ENCODE measurements around the gene MLPH.
A peak's percentile ranks its signal among the peaks of the same experiment; 100 is the strongest.

MLPH gene

GRCh38 chr2:237570776-237571335 lies 83.8 kb downstream of the MLPH start:
- H3K27me3 ChIP-seq (ENCODE audit: control insufficient read depth in 3 of 3, insufficient read depth in 3 of 3, low read depth in 1 of 3, low read length in 3 of 3), result peaks cover 0 to 9% (median 0%) of the 10 kb centered on the region in 3 experiments
- H2AK5ac ChIP-seq (ENCODE audit: low read depth, low read length), result no peak overlapping the region
- no peaks in the 10 kb centered on the region for H3K4me1 ChIP-seq (ENCODE audit: control insufficient read depth in 2 of 2, insufficient read depth in 1 of 2, low read depth in 1 of 2, low read length in 2 of 2)
- H2BK15ac ChIP-seq (ENCODE audit: low read length), result no peak overlapping the region
- no peak overlapping the region for H2BK5ac ChIP-seq (ENCODE audit: low read length)
- no peak overlapping the region for H3K23ac ChIP-seq (ENCODE audit: low read depth, low read length, poor library complexity)
- no peak overlapping the region for H3K4me2 ChIP-seq (ENCODE audit: insufficient read depth, low read length, poor library complexity, severe bottlenecking)
- no peak overlapping the region for H2AFZ ChIP-seq (ENCODE audit: low read length)
- H3K27ac ChIP-seq (replicated peaks; ENCODE audit: low read length), result no peak overlapping the region
- no peak overlapping the region for H3K9ac ChIP-seq (ENCODE audit: low read depth, low read length, poor library complexity)
- no peak overlapping the region for H2BK12ac ChIP-seq (ENCODE audit: low read length)
- H3K9me3 ChIP-seq (replicated peaks in 1 of 2; ENCODE audit: control insufficient read depth in 2 of 2, insufficient read depth in 1 of 2, low read depth in 1 of 2, low read length in 2 of 2), result peaks cover 0 to 3% of the 10 kb centered on the region in 2 donors
- no peak overlapping the region for H3K4me3 ChIP-seq (ENCODE audit: low read length in 2 of 2)
- no peaks in the 10 kb centered on the region for H3K36me3 ChIP-seq (replicated peaks in 1 of 2; ENCODE audit: control insufficient read depth in 2 of 2, insufficient read depth in 2 of 2, low read length in 2 of 2)
- no peak overlapping the region for H4K91ac ChIP-seq (ENCODE audit: low read depth, low read length, poor library complexity)
- no peak overlapping the region for H2BK120ac ChIP-seq (ENCODE audit: low read depth, low read length)
- no peak overlapping the region for H3K4ac ChIP-seq (ENCODE audit: low read length)
- H3K14ac ChIP-seq (ENCODE audit: low read length), result no peak overlapping the region
- H4K8ac ChIP-seq (ENCODE audit: low read depth, low read length), result no peak overlapping the region
- WGBS, 2 donors (ENCODE audit: extremely low coverage in 2 of 2, insufficient read length in 2 of 2, insufficient replicate concordance in 1 of 2), result no CpG with 5 or more reads among the region's 9 CpGs
- no peak overlapping the region for H3K18ac ChIP-seq (ENCODE audit: low read length)
- peaks cover 2% of the 10 kb centered on the region for H3K79me1 ChIP-seq (ENCODE audit: low read depth, low read length)
- no peak for DNase-seq (ENCODE audit: low spot score)

- no peaks in the 10 kb centered on the region for H3K4me1 ChIP-seq (ENCODE audit: control insufficient read depth in 2 of 2, insufficient read depth in 1 of 2, low read depth in 1 of 2, low read length in 2 of 2)
- H2BK15ac ChIP-seq (ENCODE audit: low read length), result no peak overlapping the region
- H3K4ac ChIP-seq (ENCODE audit: low read length), result no peak overlapping the region
- no peak overlapping the region for H3K27ac ChIP-seq (replicated peaks; ENCODE audit: low read length)
- peak overlapping the region; percentile 76 for H2AK5ac ChIP-seq (ENCODE audit: low read depth, low read length)
- WGBS, 2 donors (ENCODE audit: extremely low coverage in 2 of 2, insufficient read length in 2 of 2, insufficient replicate concordance in 1 of 2), result no CpG with 5 or more reads among the region's 7 CpGs
- peaks cover 0 to 11% (median 0%) of the 10 kb centered on the region in 3 experiments for H3K27me3 ChIP-seq (ENCODE audit: control insufficient read depth in 3 of 3, insufficient read depth in 3 of 3, low read depth in 1 of 3, low read length in 3 of 3)
- H2BK12ac ChIP-seq (ENCODE audit: low read length), result no peak overlapping the region
- peak overlapping the region; percentile 67 for H3K18ac ChIP-seq (ENCODE audit: low read length)
- H3K4me3 ChIP-seq (ENCODE audit: low read length in 2 of 2), result no peak overlapping the region
- no peak overlapping the region for H2BK5ac ChIP-seq (ENCODE audit: low read length)
- H3K79me1 ChIP-seq (ENCODE audit: low read depth, low read length), result peaks cover 2% of the 10 kb centered on the region
- no peaks in the 10 kb centered on the region for H3K36me3 ChIP-seq (replicated peaks in 1 of 2; ENCODE audit: control insufficient read depth in 2 of 2, insufficient read depth in 2 of 2, low read length in 2 of 2)
- H3K9ac ChIP-seq (ENCODE audit: low read depth, low read length, poor library complexity), result no peak overlapping the region
- H2AFZ ChIP-seq (ENCODE audit: low read length), result peak overlapping the region; percentile 68
- H3K9me3 ChIP-seq (replicated peaks in 1 of 2; ENCODE audit: control insufficient read depth in 2 of 2, insufficient read depth in 1 of 2, low read depth in 1 of 2, low read length in 2 of 2), result no peaks in the 10 kb centered on the region
- H4K91ac ChIP-seq (ENCODE audit: low read depth, low read length, poor library complexity), result no peak overlapping the region
- H3K4me2 ChIP-seq (ENCODE audit: insufficient read depth, low read length, poor library complexity, severe bottlenecking), result no peak overlapping the region
- H3K14ac ChIP-seq (ENCODE audit: low read length), result no peak overlapping the region
- no peak overlapping the region for H2BK120ac ChIP-seq (ENCODE audit: low read depth, low read length)
- H4K8ac ChIP-seq (ENCODE audit: low read depth, low read length), result no peak overlapping the region
- no peak for DNase-seq (ENCODE audit: low spot score)
- no peak overlapping the region for H3K23ac ChIP-seq (ENCODE audit: low read depth, low read length, poor library complexity)
Measured at GRCh38 chr2:237571551-237571950, 84.5 kb downstream of the MLPH start.

- DNase-seq (ENCODE audit: low spot score), result peak; percentile 85
- no peak overlapping the region for H3K23ac ChIP-seq (ENCODE audit: low read depth, low read length, poor library complexity)
- H3K4me3 ChIP-seq (ENCODE audit: low read length in 2 of 2), result no peak overlapping the region
- no peak overlapping the region for H2BK12ac ChIP-seq (ENCODE audit: low read length)
- H3K4me1 ChIP-seq (ENCODE audit: control insufficient read depth in 2 of 2, insufficient read depth in 1 of 2, low read depth in 1 of 2, low read length in 2 of 2), result no peaks in the 10 kb centered on the region
- no peak overlapping the region for H4K91ac ChIP-seq (ENCODE audit: low read depth, low read length, poor library complexity)
- no peak overlapping the region for H3K4me2 ChIP-seq (ENCODE audit: insufficient read depth, low read length, poor library complexity, severe bottlenecking)
- no peak overlapping the region for H3K27ac ChIP-seq (replicated peaks; ENCODE audit: low read length)
- H3K14ac ChIP-seq (ENCODE audit: low read length), result no peak overlapping the region
- no CpG with 5 or more reads among the region's 24 CpGs for WGBS, 2 donors (ENCODE audit: extremely low coverage in 2 of 2, insufficient read length in 2 of 2, insufficient replicate concordance in 1 of 2)
- no peak overlapping the region for H3K18ac ChIP-seq (ENCODE audit: low read length)
- no peak overlapping the region for H3K4ac ChIP-seq (ENCODE audit: low read length)
- H3K9me3 ChIP-seq (replicated peaks in 1 of 2; ENCODE audit: control insufficient read depth in 2 of 2, insufficient read depth in 1 of 2, low read depth in 1 of 2, low read length in 2 of 2), result no peaks in the 10 kb centered on the region
- H3K9ac ChIP-seq (ENCODE audit: low read depth, low read length, poor library complexity), result no peak overlapping the region
- H2AFZ ChIP-seq (ENCODE audit: low read length), result peak overlapping the region; percentile 68
- peaks cover 2% of the 10 kb centered on the region for H3K79me1 ChIP-seq (ENCODE audit: low read depth, low read length)
- no peak overlapping the region for H2BK15ac ChIP-seq (ENCODE audit: low read length)
- peaks cover 0 to 14% (median 0%) of the 10 kb centered on the region in 3 experiments for H3K27me3 ChIP-seq (ENCODE audit: control insufficient read depth in 3 of 3, insufficient read depth in 3 of 3, low read depth in 1 of 3, low read length in 3 of 3)
- H4K8ac ChIP-seq (ENCODE audit: low read depth, low read length), result no peak overlapping the region
- no peak overlapping the region for H2BK5ac ChIP-seq (ENCODE audit: low read length)
- H3K36me3 ChIP-seq (replicated peaks in 1 of 2; ENCODE audit: control insufficient read depth in 2 of 2, insufficient read depth in 2 of 2, low read length in 2 of 2), result no peaks in the 10 kb centered on the region
- H2BK120ac ChIP-seq (ENCODE audit: low read depth, low read length), result no peak overlapping the region
- no peak overlapping the region for H2AK5ac ChIP-seq (ENCODE audit: low read depth, low read length)
Measured at GRCh38 chr2:237572021-237572741, 85.1 kb downstream of the MLPH start.

GRCh38 chr2:237572742-237573101 lies 85.7 kb downstream of the MLPH start:
- no peak overlapping the region for H3K4me3 ChIP-seq (ENCODE audit: low read length in 2 of 2)
- no peak overlapping the region for H2BK15ac ChIP-seq (ENCODE audit: low read length)
- H3K36me3 ChIP-seq (replicated peaks in 1 of 2; ENCODE audit: control insufficient read depth in 2 of 2, insufficient read depth in 2 of 2, low read length in 2 of 2), result no peaks in the 10 kb centered on the region
- no peak overlapping the region for H2BK12ac ChIP-seq (ENCODE audit: low read length)
- no peak overlapping the region for H3K4me2 ChIP-seq (ENCODE audit: insufficient read depth, low read length, poor library complexity, severe bottlenecking)
- no peak overlapping the region for H3K18ac ChIP-seq (ENCODE audit: low read length)
- H2BK120ac ChIP-seq (ENCODE audit: low read depth, low read length), result no peak overlapping the region
- no peak overlapping the region for H2BK5ac ChIP-seq (ENCODE audit: low read length)
- no peak overlapping the region for H3K23ac ChIP-seq (ENCODE audit: low read depth, low read length, poor library complexity)
- H3K27me3 ChIP-seq (ENCODE audit: control insufficient read depth in 3 of 3, insufficient read depth in 3 of 3, low read depth in 1 of 3, low read length in 3 of 3), result peaks cover 0 to 16% (median 0%) of the 10 kb centered on the region in 3 experiments
- H2AFZ ChIP-seq (ENCODE audit: low read length), result peak overlapping the region; percentile 68
- no peak overlapping the region for H3K27ac ChIP-seq (replicated peaks; ENCODE audit: low read length)
- H3K79me1 ChIP-seq (ENCODE audit: low read depth, low read length), result peaks cover 2% of the 10 kb centered on the region
- no peaks in the 10 kb centered on the region for H3K9me3 ChIP-seq (replicated peaks in 1 of 2; ENCODE audit: control insufficient read depth in 2 of 2, insufficient read depth in 1 of 2, low read depth in 1 of 2, low read length in 2 of 2)
- no peaks in the 10 kb centered on the region for H3K4me1 ChIP-seq (ENCODE audit: control insufficient read depth in 2 of 2, insufficient read depth in 1 of 2, low read depth in 1 of 2, low read length in 2 of 2)
- H4K91ac ChIP-seq (ENCODE audit: low read depth, low read length, poor library complexity), result no peak overlapping the region
- no peak overlapping the region for H3K14ac ChIP-seq (ENCODE audit: low read length)
- DNase-seq (ENCODE audit: low spot score), result no peak
- no peak overlapping the region for H2AK5ac ChIP-seq (ENCODE audit: low read depth, low read length)
- H4K8ac ChIP-seq (ENCODE audit: low read depth, low read length), result no peak overlapping the region
- WGBS, 2 donors (ENCODE audit: extremely low coverage in 2 of 2, insufficient read length in 2 of 2, insufficient replicate concordance in 1 of 2), result no CpG with 5 or more reads among the region's 4 CpGs
- H3K9ac ChIP-seq (ENCODE audit: low read depth, low read length, poor library complexity), result no peak overlapping the region
- H3K4ac ChIP-seq (ENCODE audit: low read length), result no peak overlapping the region
